Measurements from ENCODE around the gene LTBP1.

LTBP1 gene

DNA sequence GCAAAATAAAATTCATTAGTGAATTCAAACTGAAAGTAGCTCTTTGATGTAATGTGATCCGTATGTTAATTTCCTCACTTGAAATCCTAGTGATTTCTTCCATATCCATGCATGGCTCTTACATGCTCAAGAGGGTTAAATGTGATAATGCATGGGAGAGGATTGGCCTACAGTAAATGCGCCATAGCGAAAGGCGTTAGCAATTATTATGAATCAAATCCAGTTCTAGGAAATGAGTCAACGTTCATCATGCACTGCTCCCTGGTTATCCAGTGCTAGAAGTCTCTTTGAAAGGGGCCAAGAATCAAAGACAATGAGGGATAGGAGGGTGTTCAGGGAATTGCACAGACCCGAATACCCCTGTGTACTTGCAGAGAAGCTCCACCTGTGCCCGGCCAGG is 428.3 kb downstream of the LTBP1 start:
- H3K9ac ChIP-seq (ENCODE audit: low read length) = no peak overlapping the region
- H4K8ac ChIP-seq (ENCODE audit: low read length) = no peak overlapping the region
- no peak overlapping the region for H3K14ac ChIP-seq (ENCODE audit: low read length in 2 of 2)
- no peak overlapping the region for H3K4ac ChIP-seq (ENCODE audit: low read depth in 1 of 2, low read length in 2 of 2)
- no peak overlapping the region for H2BK15ac ChIP-seq (ENCODE audit: low read depth, poor library complexity, severe bottlenecking)
- no peak overlapping the region for H2BK120ac ChIP-seq (ENCODE audit: low read depth, low read length)
- H2BK12ac ChIP-seq (ENCODE audit: low read length in 2 of 2) = no peak overlapping the region
- no peak overlapping the region for H3K4me3 ChIP-seq (ENCODE audit: insufficient read depth in 1 of 2, low read depth in 1 of 2, low read length in 2 of 2)
- H3K79me1 ChIP-seq (replicated peaks; ENCODE audit: low read length, poor library complexity, severe bottlenecking) = no peaks in the 10 kb centered on the region
- no peaks in the 10 kb centered on the region for H3K27me3 ChIP-seq (ENCODE audit: control insufficient read depth in 1 of 2, insufficient read depth in 1 of 2, low read length in 2 of 2)
- no peak overlapping the region for H3K27ac ChIP-seq (ENCODE audit: low read length, poor library complexity, severe bottlenecking)
- H2BK5ac ChIP-seq (ENCODE audit: low read depth, low read length, poor library complexity, severe bottlenecking) = no peak overlapping the region
- H3K36me3 ChIP-seq (ENCODE audit: control insufficient read depth in 1 of 2, insufficient read depth in 2 of 2, low read depth in 1 of 2, low read length in 2 of 2) = peaks cover 0 to 9% of the 10 kb centered on the region in 2 experiments
- no peak for DNase-seq
- H2AFZ ChIP-seq (ENCODE audit: low read depth, low read length) = no peak overlapping the region
- no peak overlapping the region for H3K23ac ChIP-seq (ENCODE audit: low read length in 2 of 2)
- H2AK5ac ChIP-seq (ENCODE audit: low read length, severe bottlenecking) = no peak overlapping the region
- no peak overlapping the region for H3K18ac ChIP-seq (ENCODE audit: low read depth in 1 of 2, low read length in 2 of 2)
- H3K4me1 ChIP-seq (ENCODE audit: control insufficient read depth, insufficient read depth, low read depth, low read length) = peaks cover 2% of the 10 kb centered on the region
- no peaks in the 10 kb centered on the region for H3K9me3 ChIP-seq (ENCODE audit: control insufficient read depth, low read length)
- no peak overlapping the region for H3K4me2 ChIP-seq (ENCODE audit: low read length, poor library complexity, severe bottlenecking)
- H4K91ac ChIP-seq (ENCODE audit: low read length) = no peak overlapping the region
- 79% methylated on average over 6 of the region's 7 CpGs for WGBS

DNA sequence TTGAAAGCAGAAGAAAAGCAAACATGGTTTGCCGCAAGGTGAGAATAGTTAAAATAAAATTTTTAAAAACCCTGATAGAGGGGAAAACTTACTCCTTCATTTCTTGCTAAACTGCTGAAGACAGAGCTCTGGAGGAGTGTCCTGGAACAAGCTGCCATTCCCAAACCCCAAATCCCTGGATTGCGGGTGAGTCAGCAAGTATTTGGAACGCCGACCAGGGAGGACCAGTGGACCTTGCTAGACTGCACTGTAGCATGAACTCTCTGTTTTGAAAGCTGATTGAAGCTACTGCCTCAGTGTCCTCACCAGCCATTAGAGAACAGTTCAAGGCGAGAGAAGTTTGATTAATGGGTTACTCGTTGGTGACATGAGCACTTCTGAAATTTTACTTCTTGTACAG is 430.3 kb downstream of the LTBP1 start:
- H2BK5ac ChIP-seq (ENCODE audit: low read depth, low read length, poor library complexity, severe bottlenecking) = no peak overlapping the region
- H2BK120ac ChIP-seq (ENCODE audit: low read depth, low read length) = no peak overlapping the region
- no peak overlapping the region for H3K4me2 ChIP-seq (ENCODE audit: low read length, poor library complexity, severe bottlenecking)
- no peak overlapping the region for H2BK15ac ChIP-seq (ENCODE audit: low read depth, poor library complexity, severe bottlenecking)
- no peak overlapping the region for H4K91ac ChIP-seq (ENCODE audit: low read length)
- 94% methylated on average over 5 of the region's 6 CpGs for WGBS
- no peak overlapping the region for H3K23ac ChIP-seq (ENCODE audit: low read length in 2 of 2)
- no peak overlapping the region for H3K14ac ChIP-seq (ENCODE audit: low read length in 2 of 2)
- no peak for DNase-seq
- no peaks in the 10 kb centered on the region for H3K36me3 ChIP-seq (ENCODE audit: control insufficient read depth in 1 of 2, insufficient read depth in 2 of 2, low read depth in 1 of 2, low read length in 2 of 2)
- H2AFZ ChIP-seq (ENCODE audit: low read depth, low read length) = no peak overlapping the region
- H3K79me1 ChIP-seq (replicated peaks; ENCODE audit: low read length, poor library complexity, severe bottlenecking) = no peaks in the 10 kb centered on the region
- peak overlapping the region in 1 of 2 experiments; percentile 29 for H3K4me3 ChIP-seq (ENCODE audit: insufficient read depth in 1 of 2, low read depth in 1 of 2, low read length in 2 of 2)
- H3K27me3 ChIP-seq (ENCODE audit: control insufficient read depth in 1 of 2, insufficient read depth in 1 of 2, low read length in 2 of 2) = no peaks in the 10 kb centered on the region
- H2AK5ac ChIP-seq (ENCODE audit: low read length, severe bottlenecking) = no peak overlapping the region
- no peak overlapping the region for H2BK12ac ChIP-seq (ENCODE audit: low read length in 2 of 2)
- peaks cover 2% of the 10 kb centered on the region for H3K4me1 ChIP-seq (ENCODE audit: control insufficient read depth, insufficient read depth, low read depth, low read length)
- no peaks in the 10 kb centered on the region for H3K9me3 ChIP-seq (ENCODE audit: control insufficient read depth, low read length)
- H3K27ac ChIP-seq (ENCODE audit: low read length, poor library complexity, severe bottlenecking) = no peak overlapping the region
- H3K18ac ChIP-seq (ENCODE audit: low read depth in 1 of 2, low read length in 2 of 2) = no peak overlapping the region
- no peak overlapping the region for H3K4ac ChIP-seq (ENCODE audit: low read depth in 1 of 2, low read length in 2 of 2)
- no peak overlapping the region for H4K8ac ChIP-seq (ENCODE audit: low read length)
- H3K9ac ChIP-seq (ENCODE audit: low read length) = no peak overlapping the region

- Histone ChIP-seq H4K91ac (ENCODE audit: low read length) (no peak overlapping the region), H3K27ac (ENCODE audit: low read length, poor library complexity, severe bottlenecking) (no peak overlapping the region), H2AK5ac (ENCODE audit: low read length, severe bottlenecking) (no peak overlapping the region), H2BK12ac (ENCODE audit: low read length in 2 of 2) (no peak overlapping the region), H3K9me3 (ENCODE audit: control insufficient read depth, low read length) (no peaks in the 10 kb centered on the region), H3K18ac (ENCODE audit: low read depth in 1 of 2, low read length in 2 of 2) (no peak overlapping the region), H3K14ac (ENCODE audit: low read length in 2 of 2) (no peak overlapping the region), H2BK15ac (ENCODE audit: low read depth, poor library complexity, severe bottlenecking) (no peak overlapping the region), H3K4ac (ENCODE audit: low read depth in 1 of 2, low read length in 2 of 2) (no peak overlapping the region), H3K27me3 (ENCODE audit: control insufficient read depth in 1 of 2, insufficient read depth in 1 of 2, low read length in 2 of 2) (no peaks in the 10 kb centered on the region), H2AFZ (ENCODE audit: low read depth, low read length) (no peak overlapping the region), H3K23ac (ENCODE audit: low read length in 2 of 2) (no peak overlapping the region), H3K36me3 (ENCODE audit: control insufficient read depth in 1 of 2, insufficient read depth in 2 of 2, low read depth in 1 of 2, low read length in 2 of 2) (peaks cover 0 to 6% of the 10 kb centered on the region in 2 experiments), H2BK5ac (ENCODE audit: low read depth, low read length, poor library complexity, severe bottlenecking) (no peak overlapping the region), H3K4me1 (ENCODE audit: control insufficient read depth, insufficient read depth, low read depth, low read length) (peaks cover 2% of the 10 kb centered on the region), H3K9ac (ENCODE audit: low read length) (no peak overlapping the region), H3K79me1 (replicated peaks; ENCODE audit: low read length, poor library complexity, severe bottlenecking) (no peaks in the 10 kb centered on the region), H3K4me3 (ENCODE audit: insufficient read depth in 1 of 2, low read depth in 1 of 2, low read length in 2 of 2) (no peak overlapping the region), H4K8ac (ENCODE audit: low read length) (no peak overlapping the region), H2BK120ac (ENCODE audit: low read depth, low read length) (no peak overlapping the region), H3K4me2 (ENCODE audit: low read length, poor library complexity, severe bottlenecking) (no peak overlapping the region)
- DNase-seq = peak; percentile 38
- WGBS = 88% methylated on average over 2 of the region's 4 CpGs
Measured at GRCh38 chr2:33378556-33379210, 431.9 kb downstream of the LTBP1 start.

DNA sequence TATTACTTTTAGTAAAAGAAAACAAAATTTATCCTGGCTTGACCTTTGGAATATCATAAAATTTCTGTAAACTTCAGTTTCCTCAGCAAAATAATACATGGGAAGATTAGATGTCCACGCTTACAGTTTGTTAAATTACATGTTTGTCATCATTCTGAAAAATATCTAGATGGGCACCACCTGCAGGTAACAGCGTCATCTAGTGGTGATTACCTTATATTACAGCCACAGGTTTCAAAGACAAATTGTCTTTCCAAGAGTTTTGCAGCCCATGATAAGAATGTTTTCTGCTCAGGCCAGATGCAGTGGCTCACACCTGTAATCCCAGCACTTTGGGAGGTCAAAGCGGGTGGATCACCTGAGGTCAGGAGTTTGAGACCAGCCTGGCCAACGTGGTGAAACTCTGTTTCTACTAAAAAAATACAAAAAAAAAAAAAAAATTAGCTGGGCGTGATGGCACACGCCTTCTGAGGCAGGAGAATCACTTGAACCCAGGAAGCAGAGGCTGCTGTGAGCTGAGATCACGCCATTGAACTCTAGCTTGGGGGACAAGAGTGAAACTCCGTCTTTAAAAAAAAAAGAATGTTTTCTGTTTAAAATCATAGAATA is 433.4 kb downstream of the LTBP1 start:
- 77% methylated on average over 8 of the region's 8 CpGs for WGBS
- Histone ChIP-seq H3K4ac (ENCODE audit: low read depth in 1 of 2, low read length in 2 of 2) (no peak overlapping the region), H3K4me3 (ENCODE audit: insufficient read depth in 1 of 2, low read depth in 1 of 2, low read length in 2 of 2) (no peak overlapping the region), H3K9me3 (ENCODE audit: control insufficient read depth, low read length) (no peaks in the 10 kb centered on the region), H3K79me1 (replicated peaks; ENCODE audit: low read length, poor library complexity, severe bottlenecking) (no peaks in the 10 kb centered on the region), H3K9ac (ENCODE audit: low read length) (no peak overlapping the region), H3K27ac (ENCODE audit: low read length, poor library complexity, severe bottlenecking) (no peak overlapping the region), H2BK5ac (ENCODE audit: low read depth, low read length, poor library complexity, severe bottlenecking) (no peak overlapping the region), H2BK15ac (ENCODE audit: low read depth, poor library complexity, severe bottlenecking) (no peak overlapping the region), H2AFZ (ENCODE audit: low read depth, low read length) (no peak overlapping the region), H3K14ac (ENCODE audit: low read length in 2 of 2) (no peak overlapping the region), H2BK12ac (ENCODE audit: low read length in 2 of 2) (no peak overlapping the region), H4K8ac (ENCODE audit: low read length) (no peak overlapping the region), H2AK5ac (ENCODE audit: low read length, severe bottlenecking) (no peak overlapping the region), H4K91ac (ENCODE audit: low read length) (no peak overlapping the region), H2BK120ac (ENCODE audit: low read depth, low read length) (no peak overlapping the region), H3K23ac (ENCODE audit: low read length in 2 of 2) (no peak overlapping the region), H3K27me3 (ENCODE audit: control insufficient read depth in 1 of 2, insufficient read depth in 1 of 2, low read length in 2 of 2) (no peaks in the 10 kb centered on the region), H3K4me2 (ENCODE audit: low read length, poor library complexity, severe bottlenecking) (no peak overlapping the region), H3K4me1 (ENCODE audit: control insufficient read depth, insufficient read depth, low read depth, low read length) (peaks cover 2% of the 10 kb centered on the region), H3K18ac (ENCODE audit: low read depth in 1 of 2, low read length in 2 of 2) (no peak overlapping the region), H3K36me3 (ENCODE audit: control insufficient read depth in 1 of 2, insufficient read depth in 2 of 2, low read depth in 1 of 2, low read length in 2 of 2) (peaks cover 0 to 6% of the 10 kb centered on the region in 2 experiments)
- no peak for DNase-seq
